GM23338 (cell line): Measurements from ENCODE around the gene MEGF10. TPM values are rescaled to one million over a fixed set of nuclear protein-coding genes. Genes with fewer than 3 reads are reported as not detected.

ENCODE experiments used
- ATAC-seq: fragments of 200-7000 bp; cut with Tn5 transposase; 3 replicates; pipeline ENCODE4 v1.9.1; 2020
- DNase-seq: peaks from one replicate; pipeline ENCODE4 v3.0.0-alpha.2; 2015; ENCODE audit warnings: low spot score
- H2AFZ ChIP-seq: fragments of 200-600 bp; sonication (generic); 2 replicates; pipeline ENCODE4 v1.8.0; 2016; ENCODE audit warnings: antibody characterized with exemption, mild to moderate bottlenecking, moderate library complexity
- H3F3A ChIP-seq: fragments of 200-600 bp; sonication (generic); replicated peaks from 2 replicates; pipeline ENCODE4 v1.8.0; 2017; ENCODE audit warnings: antibody characterized with exemption, mixed run types, low read depth
- H3K27ac ChIP-seq: fragments of 200-600 bp; sonication (generic); 2 replicates; pipeline ENCODE4 v1.6.1; 2016; ENCODE audit warnings: low read depth
- H3K27me3 ChIP-seq: fragments of 200-600 bp; sonication (generic); 2 replicates; pipeline ENCODE4 v1.8.0; 2016; ENCODE audit warnings: mild to moderate bottlenecking, mixed run types, moderate library complexity; ENCODE audit not compliant: insufficient read depth
- H3K36me3 ChIP-seq: fragments of 200-600 bp; sonication (generic); 2 replicates; pipeline ENCODE4 v1.8.0; 2016; ENCODE audit warnings: mild to moderate bottlenecking; ENCODE audit not compliant: insufficient read depth
- H3K4me1 ChIP-seq: fragments of 200-600 bp; sonication (generic); 2 replicates; pipeline ENCODE4 v1.8.0; 2016; ENCODE audit warnings: mild to moderate bottlenecking, moderate library complexity; ENCODE audit not compliant: insufficient read depth
- H3K4me2 ChIP-seq: fragments of 200-600 bp; sonication (generic); 2 replicates; pipeline ENCODE4 v1.7.1; 2017; ENCODE audit warnings: mixed run types
- H3K4me3 ChIP-seq: fragments of 200-600 bp; sonication (generic); 2 replicates; pipeline ENCODE4 v1.6.1; 2016; ENCODE audit warnings: mixed run types
- H3K79me2 ChIP-seq: fragments of 200-600 bp; sonication (generic); replicated peaks from 2 replicates; pipeline ENCODE4 v1.8.0; 2017; ENCODE audit warnings: mild to moderate bottlenecking; ENCODE audit not compliant: insufficient read depth
- H3K9me2 ChIP-seq: fragments of 200-600 bp; sonication (generic); 2 replicates; pipeline ENCODE4 v1.8.0; 2017; ENCODE audit not compliant: insufficient read depth
- H4K20me1 ChIP-seq: fragments of 200-600 bp; sonication (generic); replicated peaks from 2 replicates; pipeline ENCODE4 v1.8.0; 2017; ENCODE audit warnings: mild to moderate bottlenecking; ENCODE audit not compliant: insufficient read depth
- H3K27ac Mint-ChIP-seq: 2 replicates; pipeline ENCODE4 v1.8.0; 2020; ENCODE audit warnings: inconsistent platforms, mild to moderate bottlenecking, moderate library complexity, mixed read lengths
- H3K27me3 Mint-ChIP-seq: 3 replicates; pipeline ENCODE4 v1.8.0; 2022; ENCODE audit warnings: low read depth, mild to moderate bottlenecking, moderate library complexity, mixed read lengths, inconsistent platforms; ENCODE audit not compliant: insufficient read depth, poor library complexity
- H3K36me3 Mint-ChIP-seq: 3 replicates; pipeline ENCODE4 v1.8.0; 2021; ENCODE audit warnings: low read depth, mild to moderate bottlenecking, inconsistent platforms, moderate library complexity, mixed read lengths
- H3K4me1 Mint-ChIP-seq: 3 replicates; pipeline ENCODE4 v1.8.0; 2020; ENCODE audit warnings: mild to moderate bottlenecking, inconsistent platforms, mixed read lengths
- H3K4me3 Mint-ChIP-seq: 3 replicates; pipeline ENCODE4 v1.8.0; 2021; ENCODE audit warnings: moderate library complexity, mild to moderate bottlenecking, inconsistent platforms, mixed read lengths
- H3K9me3 Mint-ChIP-seq: 3 replicates; pipeline ENCODE4 v1.8.0; 2020; ENCODE audit warnings: moderate library complexity, mild to moderate bottlenecking, inconsistent platforms, mixed read lengths
- CREB1 ChIP-seq: fragments of 250-450 bp; sonication (Bioruptor Pico); IDR thresholded peaks from 2 replicates; pipeline ENCODE4 v1.5.0; 2020; ENCODE audit warnings: low read depth, mild to moderate bottlenecking, moderate library complexity
- EZH2 ChIP-seq: fragments of 200-600 bp; sonication (generic); IDR thresholded peaks from one replicate; pipeline ENCODE4 v1.8.0; 2017; ENCODE audit warnings: antibody characterized with exemption, mild to moderate bottlenecking, low read depth; ENCODE audit not compliant: unreplicated experiment
- EZH2phosphoT487 ChIP-seq: fragments of 200-600 bp; sonication (generic); IDR thresholded peaks from one replicate; pipeline ENCODE4 v1.8.1; 2018; ENCODE audit warnings: antibody characterized with exemption; ENCODE audit not compliant: unreplicated experiment
- JUNB ChIP-seq: IDR thresholded peaks from one replicate; pipeline ENCODE4 v1.6.1; 2016; ENCODE audit warnings: antibody characterized with exemption; ENCODE audit not compliant: unreplicated experiment
- NANOG ChIP-seq: IDR thresholded peaks from 2 replicates; pipeline ENCODE4 v1.6.1; 2016; ENCODE audit warnings: antibody characterized with exemption, borderline replicate concordance
- POLR2AphosphoS5 ChIP-seq: IDR thresholded peaks from 2 replicates; pipeline ENCODE4 v1.6.1; 2016; ENCODE audit warnings: antibody characterized with exemption, low read depth
- STAT1 ChIP-seq: IDR thresholded peaks from one replicate; pipeline ENCODE4 v1.6.1; 2016; ENCODE audit warnings: antibody characterized with exemption; ENCODE audit not compliant: unreplicated experiment
- ZNF114 ChIP-seq: fragments of 250-450 bp; sonication (Bioruptor Pico); IDR thresholded peaks from 2 replicates; pipeline ENCODE4 v1.5.0; 2020; ENCODE audit warnings: mild to moderate bottlenecking, moderate library complexity
- ZNF331 ChIP-seq: fragments of 250-450 bp; sonication (Bioruptor Pico); IDR thresholded peaks from 2 replicates; pipeline ENCODE4 v1.5.0; 2020; ENCODE audit warnings: low read depth, mild to moderate bottlenecking, moderate library complexity
- polyA plus RNA-seq: library from polyadenylated mRNA; unstranded; fragments of >200 nt; fragmentation: Nextera tagmentation; extraction: Ambion mirVana; gene quantifications from 2 replicates; pipeline ENCODE4 v1.2.1, GENCODE V29; 2016
- total RNA-seq: library from RNA; depleted of rRNA; stranded (reverse); fragments of >200 nt; shearing (Covaris generic); gene quantifications from 2 replicates; pipeline ENCODE4 v1.2.3, GENCODE V29; 2014
- TF ChIP-seq, protein P1 (sequence below), 2 experiments: fragments of 200-600 bp in 1 of 2; sonication (generic) in 1 of 2; conservative IDR thresholded peaks; 2 replicates each; pipeline versions ENCODE4 v1.5.1 to v1.6.1; 2016 to 2017; ENCODE audit warnings: antibody characterized with exemption in 2 of 2, low read depth in 2 of 2, mild to moderate bottlenecking in 2 of 2, moderate library complexity in 1 of 2
- TF ChIP-seq, protein P2 (sequence below): IDR thresholded peaks from 2 replicates; pipeline ENCODE4 v1.6.1; 2016; ENCODE audit warnings: antibody characterized with exemption
- TF ChIP-seq, protein P3 (sequence below): fragments of 250-450 bp; sonication (Bioruptor Pico); IDR thresholded peaks from 2 replicates; pipeline ENCODE4 v1.5.0; 2020; ENCODE audit warnings: mild to moderate bottlenecking, moderate library complexity
- TF ChIP-seq, protein P4 (sequence below): IDR thresholded peaks from one replicate; pipeline ENCODE4 v1.6.1; 2018; ENCODE audit warnings: antibody characterized with exemption; ENCODE audit not compliant: unreplicated experiment

The MEGF10 gene
- total and polyA plus RNA-seq, 2 experiments from 2014 or later = 4.5 to 28.3 TPM

DNA sequence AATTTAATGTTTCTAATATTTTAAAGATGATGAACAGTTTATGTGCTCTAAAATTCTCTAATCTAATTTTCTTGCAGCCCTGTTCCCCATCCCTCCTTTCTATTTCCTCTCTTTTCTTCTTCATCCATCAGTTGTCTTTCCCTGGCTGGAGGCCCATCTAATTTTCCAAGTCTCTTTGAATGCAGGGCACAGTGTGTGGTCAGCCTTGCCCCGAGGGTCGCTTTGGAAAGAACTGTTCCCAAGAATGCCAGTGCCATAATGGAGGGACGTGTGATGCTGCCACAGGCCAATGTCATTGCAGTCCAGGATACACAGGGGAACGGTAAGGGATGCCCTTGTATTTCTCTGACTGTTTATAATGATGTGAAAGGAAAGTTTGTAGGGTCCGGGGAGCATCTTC lies 111.8 kb downstream of the MEGF10 start:
- Mint-ChIP-seq H3K4me3 (no peak overlapping the region), H3K9me3 (no peaks in the 10 kb centered on the region), H3K4me1 (peaks cover 18% of the 10 kb centered on the region), H3K27ac (no peak overlapping the region), H3K27me3 (no peaks in the 10 kb centered on the region), H3K36me3 (peaks cover 16% of the 10 kb centered on the region)
- no peak overlapping the region for H2AFZ ChIP-seq
- H3K27ac ChIP-seq = no peak overlapping the region
- no peak overlapping the region for H3K4me3 ChIP-seq
- TF ChIP-seq NANOG (no peak), EZH2 (no peak), ZNF331 (CRISPR knock-in tag) (no peak), EZH2phosphoT487 (no peak), ZNF114 (CRISPR knock-in tag) (no peak), JUNB (no peak), STAT1 (no peak), CREB1 (no peak), POLR2AphosphoS5 (no peak)
- TF ChIP-seq, protein P1, sequence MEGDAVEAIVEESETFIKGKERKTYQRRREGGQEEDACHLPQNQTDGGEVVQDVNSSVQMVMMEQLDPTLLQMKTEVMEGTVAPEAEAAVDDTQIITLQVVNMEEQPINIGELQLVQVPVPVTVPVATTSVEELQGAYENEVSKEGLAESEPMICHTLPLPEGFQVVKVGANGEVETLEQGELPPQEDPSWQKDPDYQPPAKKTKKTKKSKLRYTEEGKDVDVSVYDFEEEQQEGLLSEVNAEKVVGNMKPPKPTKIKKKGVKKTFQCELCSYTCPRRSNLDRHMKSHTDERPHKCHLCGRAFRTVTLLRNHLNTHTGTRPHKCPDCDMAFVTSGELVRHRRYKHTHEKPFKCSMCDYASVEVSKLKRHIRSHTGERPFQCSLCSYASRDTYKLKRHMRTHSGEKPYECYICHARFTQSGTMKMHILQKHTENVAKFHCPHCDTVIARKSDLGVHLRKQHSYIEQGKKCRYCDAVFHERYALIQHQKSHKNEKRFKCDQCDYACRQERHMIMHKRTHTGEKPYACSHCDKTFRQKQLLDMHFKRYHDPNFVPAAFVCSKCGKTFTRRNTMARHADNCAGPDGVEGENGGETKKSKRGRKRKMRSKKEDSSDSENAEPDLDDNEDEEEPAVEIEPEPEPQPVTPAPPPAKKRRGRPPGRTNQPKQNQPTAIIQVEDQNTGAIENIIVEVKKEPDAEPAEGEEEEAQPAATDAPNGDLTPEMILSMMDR (conservative IDR thresholded peaks at IDR 0.05; ENCODE audit: low read depth in 2 of 2) = no peak
- TF ChIP-seq, protein P2, sequence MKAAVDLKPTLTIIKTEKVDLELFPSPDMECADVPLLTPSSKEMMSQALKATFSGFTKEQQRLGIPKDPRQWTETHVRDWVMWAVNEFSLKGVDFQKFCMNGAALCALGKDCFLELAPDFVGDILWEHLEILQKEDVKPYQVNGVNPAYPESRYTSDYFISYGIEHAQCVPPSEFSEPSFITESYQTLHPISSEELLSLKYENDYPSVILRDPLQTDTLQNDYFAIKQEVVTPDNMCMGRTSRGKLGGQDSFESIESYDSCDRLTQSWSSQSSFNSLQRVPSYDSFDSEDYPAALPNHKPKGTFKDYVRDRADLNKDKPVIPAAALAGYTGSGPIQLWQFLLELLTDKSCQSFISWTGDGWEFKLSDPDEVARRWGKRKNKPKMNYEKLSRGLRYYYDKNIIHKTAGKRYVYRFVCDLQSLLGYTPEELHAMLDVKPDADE = no peak
- TF ChIP-seq, protein P3, sequence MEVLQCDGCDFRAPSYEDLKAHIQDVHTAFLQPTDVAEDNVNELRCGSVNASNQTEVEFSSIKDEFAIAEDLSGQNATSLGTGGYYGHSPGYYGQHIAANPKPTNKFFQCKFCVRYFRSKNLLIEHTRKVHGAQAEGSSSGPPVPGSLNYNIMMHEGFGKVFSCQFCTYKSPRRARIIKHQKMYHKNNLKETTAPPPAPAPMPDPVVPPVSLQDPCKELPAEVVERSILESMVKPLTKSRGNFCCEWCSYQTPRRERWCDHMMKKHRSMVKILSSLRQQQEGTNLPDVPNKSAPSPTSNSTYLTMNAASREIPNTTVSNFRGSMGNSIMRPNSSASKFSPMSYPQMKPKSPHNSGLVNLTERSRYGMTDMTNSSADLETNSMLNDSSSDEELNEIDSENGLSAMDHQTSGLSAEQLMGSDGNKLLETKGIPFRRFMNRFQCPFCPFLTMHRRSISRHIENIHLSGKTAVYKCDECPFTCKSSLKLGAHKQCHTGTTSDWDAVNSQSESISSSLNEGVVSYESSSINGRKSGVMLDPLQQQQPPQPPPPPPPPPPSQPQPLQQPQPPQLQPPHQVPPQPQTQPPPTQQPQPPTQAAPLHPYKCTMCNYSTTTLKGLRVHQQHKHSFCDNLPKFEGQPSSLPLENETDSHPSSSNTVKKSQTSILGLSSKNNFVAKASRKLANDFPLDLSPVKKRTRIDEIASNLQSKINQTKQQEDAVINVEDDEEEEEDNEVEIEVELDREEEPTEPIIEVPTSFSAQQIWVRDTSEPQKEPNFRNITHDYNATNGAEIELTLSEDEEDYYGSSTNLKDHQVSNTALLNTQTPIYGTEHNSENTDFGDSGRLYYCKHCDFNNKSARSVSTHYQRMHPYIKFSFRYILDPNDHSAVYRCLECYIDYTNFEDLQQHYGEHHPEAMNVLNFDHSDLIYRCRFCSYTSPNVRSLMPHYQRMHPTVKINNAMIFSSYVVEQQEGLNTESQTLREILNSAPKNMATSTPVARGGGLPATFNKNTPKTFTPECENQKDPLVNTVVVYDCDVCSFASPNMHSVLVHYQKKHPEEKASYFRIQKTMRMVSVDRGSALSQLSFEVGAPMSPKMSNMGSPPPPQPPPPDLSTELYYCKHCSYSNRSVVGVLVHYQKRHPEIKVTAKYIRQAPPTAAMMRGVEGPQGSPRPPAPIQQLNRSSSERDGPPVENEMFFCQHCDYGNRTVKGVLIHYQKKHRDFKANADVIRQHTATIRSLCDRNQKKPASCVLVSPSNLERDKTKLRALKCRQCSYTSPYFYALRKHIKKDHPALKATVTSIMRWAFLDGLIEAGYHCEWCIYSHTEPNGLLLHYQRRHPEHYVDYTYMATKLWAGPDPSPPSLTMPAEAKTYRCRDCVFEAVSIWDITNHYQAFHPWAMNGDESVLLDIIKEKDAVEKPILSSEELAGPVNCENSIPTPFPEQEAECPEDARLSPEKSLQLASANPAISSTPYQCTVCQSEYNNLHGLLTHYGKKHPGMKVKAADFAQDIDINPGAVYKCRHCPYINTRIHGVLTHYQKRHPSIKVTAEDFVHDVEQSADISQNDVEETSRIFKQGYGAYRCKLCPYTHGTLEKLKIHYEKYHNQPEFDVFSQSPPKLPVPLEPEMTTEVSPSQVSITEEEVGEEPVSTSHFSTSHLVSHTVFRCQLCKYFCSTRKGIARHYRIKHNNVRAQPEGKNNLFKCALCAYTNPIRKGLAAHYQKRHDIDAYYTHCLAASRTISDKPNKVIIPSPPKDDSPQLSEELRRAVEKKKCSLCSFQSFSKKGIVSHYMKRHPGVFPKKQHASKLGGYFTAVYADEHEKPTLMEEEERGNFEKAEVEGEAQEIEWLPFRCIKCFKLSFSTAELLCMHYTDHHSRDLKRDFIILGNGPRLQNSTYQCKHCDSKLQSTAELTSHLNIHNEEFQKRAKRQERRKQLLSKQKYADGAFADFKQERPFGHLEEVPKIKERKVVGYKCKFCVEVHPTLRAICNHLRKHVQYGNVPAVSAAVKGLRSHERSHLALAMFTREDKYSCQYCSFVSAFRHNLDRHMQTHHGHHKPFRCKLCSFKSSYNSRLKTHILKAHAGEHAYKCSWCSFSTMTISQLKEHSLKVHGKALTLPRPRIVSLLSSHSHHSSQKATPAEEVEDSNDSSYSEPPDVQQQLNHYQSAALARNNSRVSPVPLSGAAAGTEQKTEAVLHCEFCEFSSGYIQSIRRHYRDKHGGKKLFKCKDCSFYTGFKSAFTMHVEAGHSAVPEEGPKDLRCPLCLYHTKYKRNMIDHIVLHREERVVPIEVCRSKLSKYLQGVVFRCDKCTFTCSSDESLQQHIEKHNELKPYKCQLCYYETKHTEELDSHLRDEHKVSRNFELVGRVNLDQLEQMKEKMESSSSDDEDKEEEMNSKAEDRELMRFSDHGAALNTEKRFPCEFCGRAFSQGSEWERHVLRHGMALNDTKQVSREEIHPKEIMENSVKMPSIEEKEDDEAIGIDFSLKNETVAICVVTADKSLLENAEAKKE (CRISPR knock-in tag) = no peak
- TF ChIP-seq, protein P4, sequence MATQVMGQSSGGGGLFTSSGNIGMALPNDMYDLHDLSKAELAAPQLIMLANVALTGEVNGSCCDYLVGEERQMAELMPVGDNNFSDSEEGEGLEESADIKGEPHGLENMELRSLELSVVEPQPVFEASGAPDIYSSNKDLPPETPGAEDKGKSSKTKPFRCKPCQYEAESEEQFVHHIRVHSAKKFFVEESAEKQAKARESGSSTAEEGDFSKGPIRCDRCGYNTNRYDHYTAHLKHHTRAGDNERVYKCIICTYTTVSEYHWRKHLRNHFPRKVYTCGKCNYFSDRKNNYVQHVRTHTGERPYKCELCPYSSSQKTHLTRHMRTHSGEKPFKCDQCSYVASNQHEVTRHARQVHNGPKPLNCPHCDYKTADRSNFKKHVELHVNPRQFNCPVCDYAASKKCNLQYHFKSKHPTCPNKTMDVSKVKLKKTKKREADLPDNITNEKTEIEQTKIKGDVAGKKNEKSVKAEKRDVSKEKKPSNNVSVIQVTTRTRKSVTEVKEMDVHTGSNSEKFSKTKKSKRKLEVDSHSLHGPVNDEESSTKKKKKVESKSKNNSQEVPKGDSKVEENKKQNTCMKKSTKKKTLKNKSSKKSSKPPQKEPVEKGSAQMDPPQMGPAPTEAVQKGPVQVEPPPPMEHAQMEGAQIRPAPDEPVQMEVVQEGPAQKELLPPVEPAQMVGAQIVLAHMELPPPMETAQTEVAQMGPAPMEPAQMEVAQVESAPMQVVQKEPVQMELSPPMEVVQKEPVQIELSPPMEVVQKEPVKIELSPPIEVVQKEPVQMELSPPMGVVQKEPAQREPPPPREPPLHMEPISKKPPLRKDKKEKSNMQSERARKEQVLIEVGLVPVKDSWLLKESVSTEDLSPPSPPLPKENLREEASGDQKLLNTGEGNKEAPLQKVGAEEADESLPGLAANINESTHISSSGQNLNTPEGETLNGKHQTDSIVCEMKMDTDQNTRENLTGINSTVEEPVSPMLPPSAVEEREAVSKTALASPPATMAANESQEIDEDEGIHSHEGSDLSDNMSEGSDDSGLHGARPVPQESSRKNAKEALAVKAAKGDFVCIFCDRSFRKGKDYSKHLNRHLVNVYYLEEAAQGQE = no peak
- peaks cover 18% of the 10 kb centered on the region for H3K4me1 ChIP-seq
- H3K79me2 ChIP-seq = no peaks in the 10 kb centered on the region
- H3K27me3 ChIP-seq = no peaks in the 10 kb centered on the region
- no peaks in the 10 kb centered on the region for H3K36me3 ChIP-seq
- ATAC-seq (no peak), DNase-seq (no peak)
- no peaks in the 10 kb centered on the region for H4K20me1 ChIP-seq
- H3K4me2 ChIP-seq = no peak overlapping the region
- no peaks in the 10 kb centered on the region for H3K9me2 ChIP-seq
- H3F3A ChIP-seq = no peaks in the 10 kb centered on the region
